ENCODE results near the gene ASCL1. TPM values are rescaled to one million over a fixed set of nuclear protein-coding genes. Genes with fewer than 3 reads are reported as not detected.

ASCL1 gene
- total RNA-seq, 1 donor from 2014 or later: not detected

GRCh38 chr12:102951841-102952240 lies 5.6 kb upstream of the ASCL1 start:
- no peak for DNase-seq

GRCh38 chr12:102953221-102953620 lies 4.3 kb upstream of the ASCL1 start:
- DNase-seq: no peak

- no peak for DNase-seq
These were observed 3.3 kb upstream of the ASCL1 start for GRCh38 chr12:102954134-102954533.

GRCh38 chr12:102955926-102956737 lies 1.3 kb upstream of the ASCL1 start:
- DNase-seq: no peak

GRCh38 chr12:102956738-102957327 lies 641 bp upstream of the ASCL1 start:
- no peak for DNase-seq

GRCh38 chr12:102958073-102958829 lies 777 bp downstream of the ASCL1 start:
- DNase-seq: peak; percentile 53

- no peak for DNase-seq
These were observed 1.3 kb downstream of the ASCL1 start for GRCh38 chr12:102958830-102959176.

- DNase-seq: no peak
These were observed 1.9 kb downstream of the ASCL1 start for GRCh38 chr12:102959391-102959790.

- no peak for DNase-seq
These were observed 3.4 kb downstream of the ASCL1 start for GRCh38 chr12:102960766-102961465.

- DNase-seq: no peak
These were observed 4.0 kb downstream of the ASCL1 start for GRCh38 chr12:102961466-102961855.

GRCh38 chr12:102962532-102962931 lies 5.1 kb downstream of the ASCL1 start:
- DNase-seq: no peak

GRCh38 chr12:102962986-102963385 lies 5.5 kb downstream of the ASCL1 start:
- no peak for DNase-seq

GRCh38 chr12:102963796-102964195 lies 6.3 kb downstream of the ASCL1 start:
- no peak for DNase-seq

- no peak for DNase-seq
These were observed 7.4 kb downstream of the ASCL1 start for GRCh38 chr12:102964872-102965271.

- no peak for DNase-seq
These were observed 8.0 kb downstream of the ASCL1 start for GRCh38 chr12:102965281-102966155.

- DNase-seq: no peak
These were observed 8.9 kb downstream of the ASCL1 start for GRCh38 chr12:102966200-102966863.

- no peak for DNase-seq
These were observed 13.3 kb downstream of the ASCL1 start for GRCh38 chr12:102970780-102971179.

GRCh38 chr12:102971227-102971626 lies 13.8 kb downstream of the ASCL1 start:
- DNase-seq: no peak

- no peak for DNase-seq
These were observed 16.1 kb downstream of the ASCL1 start for GRCh38 chr12:102973583-102973982.

- DNase-seq: no peak
These were observed 19.3 kb downstream of the ASCL1 start for GRCh38 chr12:102976609-102977280.
